Mammary epithelial cell (primary cell): ENCODE measurements around the gene ZMIZ1.

Experiments
- CTCF ChIP-seq, 2 donors: IDR thresholded peaks in 1 of 2; conservative IDR thresholded peaks in 1 of 2; 2 replicates each; pipeline ENCODE4 v1.5.1; 2011 to 2012; ENCODE audit warnings: inconsistent platforms in 2 of 2, low read length in 2 of 2, mild to moderate bottlenecking in 2 of 2, control low read depth in 1 of 2, low read depth in 1 of 2; ENCODE audit not compliant: insufficient read depth in 1 of 2; ENCODE audit errors: extremely low read depth in 1 of 2
- EZH2 ChIP-seq: IDR thresholded peaks from 2 replicates; pipeline ENCODE4 v1.6.1; 2012; ENCODE audit warnings: low read length, inconsistent platforms, borderline replicate concordance

DNA sequence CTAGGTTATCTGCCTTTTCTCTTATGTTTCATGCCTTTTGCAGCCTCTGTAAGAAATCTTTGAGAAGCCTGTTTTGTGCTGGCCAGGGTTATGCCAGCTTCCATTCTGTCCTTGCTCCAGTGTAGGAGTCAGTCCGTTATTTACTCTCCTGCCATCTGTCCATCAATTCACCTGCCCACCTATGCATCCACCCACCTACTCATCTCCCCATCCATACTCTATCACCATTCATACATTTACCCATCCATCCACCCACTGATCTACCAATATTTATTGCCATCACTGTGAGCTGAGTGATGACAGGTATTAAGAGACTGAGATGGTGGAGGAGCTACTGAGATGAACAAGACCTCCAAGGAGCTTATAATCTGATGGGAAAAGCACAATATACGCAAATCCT lies 265.8 kb downstream of the ZMIZ1 start:
- TF ChIP-seq EZH2 = no peak
- no peak for TF ChIP-seq CTCF (conservative IDR thresholded peaks at IDR 0.05 in 1 of 2, IDR thresholded peaks at IDR 0.05 in 1 of 2; ENCODE audit: extremely low read depth in 1 of 2, insufficient read depth in 1 of 2, low read depth in 1 of 2, low read length in 2 of 2)
